ENCODE data around the gene GEMIN7. TPM values are rescaled to one million over a fixed set of nuclear protein-coding genes. Genes with fewer than 3 reads are reported as not detected.

Gene GEMIN7
- polyA plus RNA-seq, 1 donor from 2014 or later = 26.5 TPM

GRCh38 chr19:45071969-45072790 lies 6.9 kb upstream of the GEMIN7 start:
- Histone ChIP-seq H3K9me3 (ENCODE audit: low read length) (no peaks in the 10 kb centered on the region), H3K4me2 (ENCODE audit: low read length) (no peak overlapping the region), H3K9ac (ENCODE audit: low read length) (no peak overlapping the region), H3K27me3 (ENCODE audit: insufficient read depth, low read depth, low read length) (peaks cover 26% of the 10 kb centered on the region), H3K36me3 (ENCODE audit: insufficient read depth, low read length) (no peaks in the 10 kb centered on the region), H4K20me1 (ENCODE audit: insufficient read depth) (no peaks in the 10 kb centered on the region), H3F3A (ENCODE audit: insufficient read depth, low read length, poor library complexity, severe bottlenecking) (no peaks in the 10 kb centered on the region), H2AFZ (ENCODE audit: low read depth, low read length) (no peak overlapping the region), H3K79me2 (replicated peaks; ENCODE audit: insufficient read depth, low read length) (no peaks in the 10 kb centered on the region), H3K4me3 (ENCODE audit: low read length) (no peak overlapping the region), H3K27ac (ENCODE audit: low read length) (no peak overlapping the region), H3K9me2 (ENCODE audit: insufficient read depth, low read length) (no peaks in the 10 kb centered on the region)
- TF ChIP-seq SMC3 (conservative IDR thresholded peaks at IDR 0.05; ENCODE audit: poor library complexity) (no peak), EZH2 (IDR thresholded peaks at IDR 0.05; ENCODE audit: borderline replicate concordance, insufficient read depth, low read length, poor library complexity, severe bottlenecking) (no peak), EP300 (conservative IDR thresholded peaks at IDR 0.05; ENCODE audit: poor library complexity, severe bottlenecking) (no peak), TAF1 (IDR thresholded peaks at IDR 0.05; ENCODE audit: low read depth) (no peak), MXI1 (conservative IDR thresholded peaks at IDR 0.05; ENCODE audit: poor library complexity, severe bottlenecking) (no peak), CTCF (IDR thresholded peaks at IDR 0.05; ENCODE audit: poor library complexity, severe bottlenecking) (no peak), POLR2AphosphoS5 (IDR thresholded peaks at IDR 0.05) (no peak), REST (IDR thresholded peaks at IDR 0.05; ENCODE audit: borderline replicate concordance) (no peak), RAD21 (conservative IDR thresholded peaks at IDR 0.05) (no peak)

GRCh38 chr19:45074744-45075300 lies 4.2 kb upstream of the GEMIN7 start:
- H3K9ac ChIP-seq (ENCODE audit: low read length) = no peak overlapping the region
- H3K4me2 ChIP-seq (ENCODE audit: low read length) = no peak overlapping the region
- H3K4me3 ChIP-seq (ENCODE audit: low read length) = no peak overlapping the region
- H4K20me1 ChIP-seq (ENCODE audit: insufficient read depth) = no peaks in the 10 kb centered on the region
- H3K9me3 ChIP-seq (ENCODE audit: low read length) = no peaks in the 10 kb centered on the region
- peaks cover 33% of the 10 kb centered on the region for H3K27me3 ChIP-seq (ENCODE audit: insufficient read depth, low read depth, low read length)
- no peak overlapping the region for H3K27ac ChIP-seq (ENCODE audit: low read length)
- no peaks in the 10 kb centered on the region for H3F3A ChIP-seq (ENCODE audit: insufficient read depth, low read length, poor library complexity, severe bottlenecking)
- no peak overlapping the region for H2AFZ ChIP-seq (ENCODE audit: low read depth, low read length)
- no peaks in the 10 kb centered on the region for H3K36me3 ChIP-seq (ENCODE audit: insufficient read depth, low read length)
- no peaks in the 10 kb centered on the region for H3K9me2 ChIP-seq (ENCODE audit: insufficient read depth, low read length)
- peaks cover 6% of the 10 kb centered on the region for H3K79me2 ChIP-seq (replicated peaks; ENCODE audit: insufficient read depth, low read length)
- TF ChIP-seq REST (IDR thresholded peaks at IDR 0.05; ENCODE audit: borderline replicate concordance) = no peak
- TF ChIP-seq MXI1 (conservative IDR thresholded peaks at IDR 0.05; ENCODE audit: poor library complexity, severe bottlenecking) = no peak
- no peak for TF ChIP-seq RAD21 (conservative IDR thresholded peaks at IDR 0.05)
- TF ChIP-seq TAF1 (IDR thresholded peaks at IDR 0.05; ENCODE audit: low read depth) = no peak
- TF ChIP-seq EP300 (conservative IDR thresholded peaks at IDR 0.05; ENCODE audit: poor library complexity, severe bottlenecking) = no peak
- TF ChIP-seq SMC3 (conservative IDR thresholded peaks at IDR 0.05; ENCODE audit: poor library complexity) = no peak
- no peak for TF ChIP-seq EZH2 (IDR thresholded peaks at IDR 0.05; ENCODE audit: borderline replicate concordance, insufficient read depth, low read length, poor library complexity, severe bottlenecking)
- no peak for TF ChIP-seq CTCF (IDR thresholded peaks at IDR 0.05; ENCODE audit: poor library complexity, severe bottlenecking)
- no peak for TF ChIP-seq POLR2AphosphoS5 (IDR thresholded peaks at IDR 0.05)
